Psoas muscle (tissue), 8 donors: Measurements from ENCODE around the gene NXPE4. TPM values are rescaled to one million over a fixed set of nuclear protein-coding genes. Genes with fewer than 3 reads are reported as not detected.
"Not testable (repeated sequence)": the region's sequence is repeated elsewhere in the genome, so short reads cannot be mapped to it uniquely, and the experiment has no call there.

Source experiments
- ATAC-seq, 4 donors: fragments of 200-7000 bp; cut with Tn5 transposase; one replicate each; pipeline ENCODE4 v1.9.1; 2020; ENCODE audit warnings: moderate library complexity in 3 of 4, mild to moderate bottlenecking in 2 of 4
- DNase-seq, 2 donors: peaks; one replicate each; pipeline ENCODE4 v3.0.0-alpha.2; 2020
- H3K27ac ChIP-seq: fragments of 200-600 bp; one replicate; pipeline ENCODE4 v1.8.0; 2022
- H3K27me3 ChIP-seq, 3 donors: fragments of 200-600 bp in 1 of 3; one replicate each; pipeline versions ENCODE4 v1.6.1 to v1.8.0; 2013 to 2022; ENCODE audit warnings: low read length in 2 of 3, mild to moderate bottlenecking in 2 of 3, moderate library complexity in 1 of 3; ENCODE audit not compliant: insufficient read depth in 3 of 3
- H3K36me3 ChIP-seq, 2 donors: fragments of 200-600 bp in 1 of 2; one replicate each; pipeline versions ENCODE4 v1.6.1 to v1.8.0; 2013 to 2022; ENCODE audit warnings: low read depth in 1 of 2, mild to moderate bottlenecking in 1 of 2, moderate library complexity in 1 of 2; ENCODE audit not compliant: insufficient read depth in 1 of 2
- H3K4me1 ChIP-seq: fragments of 200-600 bp; one replicate; pipeline ENCODE4 v1.8.0; 2022
- H3K4me3 ChIP-seq: fragments of 200-600 bp; one replicate; pipeline ENCODE4 v1.8.0; 2022; ENCODE audit warnings: mild to moderate bottlenecking
- H3K9me3 ChIP-seq: fragments of 200-600 bp; one replicate; pipeline ENCODE4 v1.8.0; 2022
- WGBS, 3 donors: extraction: QIAGEN DNeasy Blood & Tissue Kit; methylation state at CpG; one replicate each; pipeline versions ENCODE4 v1.1.6 to v1.1.7; 2013; 5-methylcytosine and 5-hydroxymethylcytosine counted together
- intact Hi-C, 2 donors: fragments of 100-400 bp; cut with DNase I; formaldehyde crosslinking; loops; one replicate each; pipeline versions ENCODE4 v1.11.0 to v1.14.2; 2022
- polyA plus RNA-seq, 3 donors: library from polyadenylated mRNA; stranded (reverse); fragments of 200-250 nt; gene quantifications; one replicate each; pipeline ENCODE4 v1.2.3, GENCODE V29; 2013
- total RNA-seq, 4 donors: library from RNA; stranded (reverse); fragmentation: NEBNext Ultra II Directional in 2 of 4; extraction: Animal tissue kit (Norgen Biotek cat#: 25700) in 2 of 4; gene quantifications; one replicate each; pipeline versions ENCODE4 v1.2.1 to v1.2.4, GENCODE V29; 2021 to 2023
- TF ChIP-seq, protein P1 (sequence below): fragments of 200-600 bp; IDR thresholded peaks from one replicate; pipeline ENCODE4 v1.8.0; 2022; ENCODE audit warnings: antibody characterized with exemption
- donor health status: healthy with polysubstance abuse.
- donor health status: DM: no; HTN: no; CAD: no; lungs with moderate emphysema.
- donor health status: Bipolar disorder and iron deficiency.
- donor health status: healthy.
- donor health status: DM: yes; HTN: yes; CAD: no.
- donor health status: DM: no; HTN: no; CAD: no.
- donor health status: DM: no; HTN: no; CAD: no.
- donor health status: DM: yes; HTN: yes; CAD: no.

NXPE4 gene
- total and polyA plus RNA-seq, 7 donors, result not detected

DNA sequence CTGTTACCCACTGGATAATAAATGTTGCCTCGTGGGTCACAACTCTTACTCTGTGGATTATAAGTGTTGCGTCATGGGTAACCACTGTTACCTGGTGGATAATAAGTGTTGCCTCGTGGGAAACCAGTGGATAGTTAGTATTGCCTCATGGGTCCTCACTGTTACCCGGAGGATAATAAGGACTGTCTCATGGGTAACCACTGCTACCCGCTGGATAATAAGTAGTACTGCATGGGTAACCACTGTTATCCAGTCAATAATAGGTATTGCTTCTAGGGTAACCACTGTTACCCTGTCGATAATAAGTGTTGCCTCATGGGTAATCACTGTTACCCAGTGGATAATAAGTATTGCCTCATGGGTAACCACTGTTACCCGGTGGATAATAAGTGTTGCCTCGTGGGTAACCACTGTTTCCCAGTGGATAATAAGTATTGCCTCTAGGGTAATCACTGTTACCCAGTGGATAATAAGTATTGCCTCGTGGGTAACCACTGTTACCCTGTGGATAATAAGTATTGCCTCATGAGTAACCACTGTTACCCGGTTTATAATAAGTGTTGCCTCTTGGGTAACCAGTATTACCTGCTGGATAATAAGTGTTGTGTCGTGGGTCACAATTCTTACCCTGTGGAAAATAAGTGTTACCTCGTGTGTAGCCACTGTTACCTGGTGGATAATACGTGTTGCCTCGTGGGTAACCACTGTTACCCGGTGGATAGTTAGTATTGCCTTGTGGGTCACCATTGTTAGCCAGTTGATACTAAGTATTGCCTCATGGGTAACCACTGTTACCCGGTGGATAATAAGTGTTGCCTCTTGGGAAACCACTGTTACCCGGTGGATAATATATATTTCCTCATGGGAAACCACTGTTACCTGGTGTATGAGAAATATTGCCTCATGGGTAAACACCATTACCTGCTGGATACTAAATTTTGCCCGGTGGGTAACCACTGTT, 15.7 kb upstream of the NXPE4 start:
- intact Hi-C loops, result loop anchor here in 1 of 2 donors (10.0 kb wide), 1 partner anchor 266 kb away; no protein-coding TSS in a partner anchor
- Histone ChIP-seq H3K27me3 (no peaks in the 10 kb centered on the region), H3K36me3 (no peaks in the 10 kb centered on the region), H3K4me1 (no peaks in the 10 kb centered on the region), H3K9me3 (no peaks in the 10 kb centered on the region), H3K4me3 (no peak overlapping the region), H3K27ac (no peak overlapping the region)
- ATAC-seq (no peak), DNase-seq (no peak)
- WGBS, 3 donors, result 86 to 91% (median 90%) methylated on average over 18 of the region's 18 CpGs
- TF ChIP-seq, protein P1, sequence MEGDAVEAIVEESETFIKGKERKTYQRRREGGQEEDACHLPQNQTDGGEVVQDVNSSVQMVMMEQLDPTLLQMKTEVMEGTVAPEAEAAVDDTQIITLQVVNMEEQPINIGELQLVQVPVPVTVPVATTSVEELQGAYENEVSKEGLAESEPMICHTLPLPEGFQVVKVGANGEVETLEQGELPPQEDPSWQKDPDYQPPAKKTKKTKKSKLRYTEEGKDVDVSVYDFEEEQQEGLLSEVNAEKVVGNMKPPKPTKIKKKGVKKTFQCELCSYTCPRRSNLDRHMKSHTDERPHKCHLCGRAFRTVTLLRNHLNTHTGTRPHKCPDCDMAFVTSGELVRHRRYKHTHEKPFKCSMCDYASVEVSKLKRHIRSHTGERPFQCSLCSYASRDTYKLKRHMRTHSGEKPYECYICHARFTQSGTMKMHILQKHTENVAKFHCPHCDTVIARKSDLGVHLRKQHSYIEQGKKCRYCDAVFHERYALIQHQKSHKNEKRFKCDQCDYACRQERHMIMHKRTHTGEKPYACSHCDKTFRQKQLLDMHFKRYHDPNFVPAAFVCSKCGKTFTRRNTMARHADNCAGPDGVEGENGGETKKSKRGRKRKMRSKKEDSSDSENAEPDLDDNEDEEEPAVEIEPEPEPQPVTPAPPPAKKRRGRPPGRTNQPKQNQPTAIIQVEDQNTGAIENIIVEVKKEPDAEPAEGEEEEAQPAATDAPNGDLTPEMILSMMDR, result no peak

DNA sequence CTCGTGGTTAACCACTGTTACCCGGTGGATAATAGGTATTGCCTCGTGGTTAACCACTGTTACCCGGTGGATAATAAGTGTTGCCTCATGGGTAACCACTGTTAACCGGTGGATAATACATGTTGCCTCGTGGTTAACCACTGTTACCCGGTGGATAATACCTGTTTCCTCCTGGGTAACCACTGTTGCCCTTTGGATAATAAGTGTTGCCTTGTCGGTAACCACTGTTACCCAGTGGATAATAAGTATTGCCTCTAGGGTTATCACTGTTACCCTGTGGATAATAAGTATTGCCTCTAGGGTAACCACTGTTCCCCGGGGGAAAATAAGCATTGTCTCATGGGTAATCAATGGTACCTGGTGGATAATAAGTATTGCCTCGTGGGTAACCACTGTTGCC, 15.0 kb upstream of the NXPE4 start:
- DNase-seq (no peak), ATAC-seq (no peak)
- Histone ChIP-seq H3K27me3 (no peaks in the 10 kb centered on the region), H3K4me3 (no peak overlapping the region), H3K36me3 (no peaks in the 10 kb centered on the region), H3K9me3 (no peaks in the 10 kb centered on the region), H3K27ac (no peak overlapping the region), H3K4me1 (no peaks in the 10 kb centered on the region)
- 90 to 93% (median 91%) methylated on average over 10 of the region's 10 CpGs for WGBS, 3 donors
- TF ChIP-seq, protein P1, result no peak
- intact Hi-C loops, result loop anchor here in 1 of 2 donors (10.0 kb wide), 1 partner anchor 266 kb away; no protein-coding TSS in a partner anchor

DNA sequence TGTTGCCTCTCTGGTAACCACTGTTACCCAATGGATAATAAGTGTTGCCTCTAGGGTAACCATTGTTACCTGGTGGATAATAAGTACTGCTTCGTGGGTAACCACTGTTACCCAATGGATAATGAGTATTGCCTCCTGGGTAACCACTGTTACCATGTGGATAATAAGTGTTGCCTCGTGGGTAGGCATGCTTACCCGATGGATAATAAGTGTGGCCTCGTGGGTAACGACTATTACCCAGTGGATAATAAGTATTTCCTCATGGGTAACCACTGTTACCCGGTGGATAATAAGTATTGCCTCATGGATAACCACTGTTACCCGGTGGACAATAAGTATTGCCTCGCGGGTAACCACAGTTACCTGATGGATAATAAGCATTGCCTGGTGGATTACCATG, 13.8 kb upstream of the NXPE4 start:
- H3K4me1 ChIP-seq, result no peaks in the 10 kb centered on the region
- 92 to 93% (median 93%) methylated on average over 9 of the region's 9 CpGs for WGBS, 3 donors
- H3K4me3 ChIP-seq, result no peak overlapping the region
- no peaks in the 10 kb centered on the region for H3K9me3 ChIP-seq
- DNase-seq (no peak), ATAC-seq (no peak)
- intact Hi-C loops, result no loop called here
- no peaks in the 10 kb centered on the region for H3K36me3 ChIP-seq
- H3K27me3 ChIP-seq, result no peaks in the 10 kb centered on the region
- no peak overlapping the region for H3K27ac ChIP-seq
- TF ChIP-seq, protein P1, result no peak

DNA sequence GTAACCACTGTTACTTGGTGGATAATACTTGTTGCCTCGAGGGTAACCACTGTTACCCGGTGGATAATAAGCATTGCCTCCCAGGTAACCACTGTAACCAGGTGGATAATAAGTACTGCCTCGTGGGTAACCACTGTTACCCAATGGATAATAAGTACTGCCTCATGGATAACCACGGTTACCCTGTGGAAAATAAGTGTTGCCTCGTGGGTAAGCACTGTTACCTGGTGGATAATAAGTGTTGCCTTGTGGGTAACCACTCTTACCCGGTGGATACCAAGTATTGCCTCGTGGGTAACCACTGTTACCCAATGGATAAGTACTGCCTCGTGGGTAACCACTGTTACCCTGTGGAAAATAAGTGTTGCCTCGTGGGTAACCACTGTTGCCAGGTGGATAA, 13.0 kb upstream of the NXPE4 start:
- H3K9me3 ChIP-seq, H3K27me3 ChIP-seq, ATAC-seq, H3K36me3 ChIP-seq, H3K4me3 ChIP-seq, intact Hi-C loops, H3K4me1 ChIP-seq, DNase-seq, H3K27ac ChIP-seq: not testable (repeated sequence)
- WGBS, 3 donors, result 83 to 87% (median 84%) methylated on average over 9 of the region's 9 CpGs

DNA sequence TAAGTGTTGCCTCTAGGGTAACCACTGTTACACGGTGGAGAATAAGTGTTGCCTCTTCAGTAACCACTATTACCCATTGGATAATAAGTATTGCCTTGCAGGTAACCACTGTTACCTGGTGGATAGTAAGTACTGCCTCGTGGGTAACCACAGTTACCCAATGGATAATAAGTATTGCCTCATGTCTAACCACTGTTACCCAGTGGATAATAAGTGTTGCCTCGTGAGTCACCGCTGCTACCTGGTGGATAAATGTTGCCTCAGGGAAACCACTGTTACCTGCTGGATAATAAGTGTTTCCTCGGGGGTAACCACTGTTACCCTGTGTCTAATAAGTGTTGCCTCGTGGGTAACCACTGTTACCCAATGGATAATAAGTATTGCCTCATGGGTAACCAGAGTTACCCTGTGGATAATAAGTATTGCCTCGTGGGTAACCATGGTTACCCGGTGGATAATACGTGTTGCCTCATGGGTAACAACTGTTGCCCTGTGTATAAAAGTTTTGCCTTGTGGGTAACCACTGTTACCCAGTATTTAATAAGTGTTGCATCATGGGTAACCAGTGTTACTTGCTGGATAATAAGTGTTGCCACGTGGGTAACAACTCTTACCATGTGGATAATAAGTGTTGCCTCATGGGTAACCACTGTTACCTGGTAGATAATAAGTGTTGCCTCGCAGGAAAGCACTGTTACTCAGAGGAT, 12.3 kb upstream of the NXPE4 start:
- Histone ChIP-seq H3K9me3 (no peaks in the 10 kb centered on the region), H3K4me1 (no peaks in the 10 kb centered on the region), H3K36me3 (no peaks in the 10 kb centered on the region), H3K4me3 (no peak overlapping the region), H3K27ac (no peak overlapping the region), H3K27me3 (no peaks in the 10 kb centered on the region)
- DNase-seq (no peak), ATAC-seq (no peak)
- WGBS, 3 donors, result 88 to 89% (median 89%) methylated on average over 11 of the region's 11 CpGs
- TF ChIP-seq, protein P1, result no peak
- intact Hi-C loops, result no loop called here

DNA sequence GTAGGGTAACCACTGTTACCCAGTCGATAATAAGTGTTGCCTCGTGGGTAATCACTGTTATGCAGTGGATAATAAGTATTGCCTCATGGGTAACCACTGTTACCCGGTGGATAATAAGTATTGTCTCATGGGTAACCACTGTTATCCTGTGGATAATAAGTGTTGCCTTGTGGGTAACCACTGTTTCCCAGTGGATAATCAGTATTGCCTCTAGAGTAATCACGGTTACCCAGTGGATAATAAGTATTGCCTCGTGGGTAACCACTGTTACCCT, 11.2 kb upstream of the NXPE4 start:
- H3K27ac ChIP-seq, H3K9me3 ChIP-seq, H3K36me3 ChIP-seq, H3K4me3 ChIP-seq, H3K4me1 ChIP-seq, ATAC-seq, DNase-seq, intact Hi-C loops, H3K27me3 ChIP-seq: not testable (repeated sequence)
- WGBS, 3 donors, result 91 to 95% (median 93%) methylated on average over 5 of the region's 5 CpGs
